ENCODE data around the gene WDR7.

Gene WDR7

DNA sequence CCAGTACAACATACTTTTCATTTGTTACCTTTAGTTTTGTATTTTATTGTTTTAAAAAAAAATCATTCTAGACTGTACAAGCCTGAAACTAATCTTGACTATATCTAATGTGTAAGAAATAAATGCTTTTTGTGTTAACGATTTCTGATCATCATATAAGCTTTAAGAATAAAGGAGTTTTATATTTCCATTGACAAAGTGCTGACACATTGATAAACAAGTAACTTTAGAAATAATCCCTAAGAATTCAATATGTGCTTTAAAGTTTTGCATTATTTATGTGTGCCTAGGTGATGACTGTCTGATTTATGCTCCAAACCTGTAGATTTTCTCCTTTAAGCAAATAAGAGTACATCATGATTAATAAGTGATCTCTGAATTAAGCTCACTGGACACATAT lies 248.5 kb downstream of the WDR7 start:
- DNase-seq = no peak

DNA sequence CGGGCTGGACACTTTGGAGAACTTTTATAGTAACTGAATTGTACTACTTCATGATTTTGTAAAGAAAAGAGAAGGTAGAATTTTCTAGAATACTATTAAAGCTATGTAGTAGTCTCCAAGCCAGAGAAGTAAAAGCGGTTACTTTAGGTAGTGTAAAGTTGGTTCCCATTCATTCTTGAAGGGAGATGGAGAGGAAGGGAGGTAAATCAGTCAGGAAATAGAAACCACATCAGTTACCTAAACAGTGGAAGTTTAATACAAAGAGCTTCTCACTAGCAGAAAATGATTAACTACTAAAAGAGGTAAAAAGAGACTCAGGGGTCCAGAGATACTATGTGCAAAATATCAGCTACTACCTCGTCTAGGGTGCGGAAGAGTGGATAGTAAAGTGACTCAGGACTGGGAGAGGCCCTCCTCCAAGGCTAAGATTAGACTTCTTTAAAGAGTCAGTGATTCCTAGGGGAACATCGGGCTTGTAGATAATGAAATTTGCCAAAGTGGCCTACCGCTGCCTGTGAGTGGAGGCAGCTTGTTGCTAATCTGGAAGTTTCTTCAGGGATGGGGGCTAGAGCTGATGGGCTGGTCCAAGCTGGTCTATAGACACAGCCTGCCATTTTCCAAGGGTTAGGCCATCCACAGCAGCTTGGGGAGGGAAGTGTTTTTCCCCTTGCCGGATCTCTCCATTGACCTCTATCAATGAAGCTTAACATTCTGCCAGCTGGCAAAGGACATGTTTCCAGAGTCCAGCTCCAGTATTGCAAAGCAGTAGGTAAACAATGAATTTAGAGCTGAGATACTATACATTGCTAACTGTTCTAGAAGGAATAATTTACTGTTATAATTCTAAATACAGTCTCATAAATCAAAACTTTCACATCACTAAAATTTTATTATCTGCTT lies 249.3 kb downstream of the WDR7 start:
- DNase-seq = no peak

DNA sequence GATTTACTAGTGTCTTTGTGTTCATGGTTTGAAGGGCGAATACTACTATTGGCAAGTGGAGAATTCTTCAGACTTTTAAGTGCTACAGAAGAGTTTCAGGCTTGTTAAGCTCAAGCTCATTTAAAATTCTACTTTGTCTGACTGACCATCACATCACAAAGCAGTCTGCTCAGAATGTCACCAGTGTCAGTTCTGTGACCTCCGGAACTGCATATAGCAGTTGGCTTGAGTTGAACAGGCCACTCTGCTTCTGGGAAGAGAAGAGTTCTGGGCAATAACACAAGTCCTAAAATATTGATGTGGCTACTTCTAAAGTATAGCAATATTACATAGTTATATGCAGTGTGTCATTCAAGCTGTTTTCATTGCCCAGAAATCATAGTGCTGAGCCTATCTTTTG lies 250.8 kb downstream of the WDR7 start:
- no peak for DNase-seq

DNA sequence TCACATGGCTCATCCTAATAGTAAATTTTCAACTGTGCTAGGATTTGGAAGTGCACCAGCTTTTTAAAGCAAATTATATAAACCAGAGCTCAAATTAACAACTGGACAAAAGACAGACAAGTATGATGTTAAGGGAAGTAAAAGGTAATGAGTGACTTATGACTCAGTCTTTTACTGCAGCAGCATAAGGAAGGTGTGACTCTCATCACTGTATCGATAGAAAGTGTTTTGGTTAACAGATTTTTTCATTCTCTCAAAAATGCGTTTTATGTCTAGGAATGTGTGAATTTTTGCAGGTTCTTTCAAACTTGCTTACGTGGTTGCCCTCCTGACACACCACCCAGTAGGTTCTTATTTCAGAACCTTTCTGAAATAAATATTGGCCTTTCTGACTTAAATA lies 251.5 kb downstream of the WDR7 start:
- no peak for DNase-seq

DNA sequence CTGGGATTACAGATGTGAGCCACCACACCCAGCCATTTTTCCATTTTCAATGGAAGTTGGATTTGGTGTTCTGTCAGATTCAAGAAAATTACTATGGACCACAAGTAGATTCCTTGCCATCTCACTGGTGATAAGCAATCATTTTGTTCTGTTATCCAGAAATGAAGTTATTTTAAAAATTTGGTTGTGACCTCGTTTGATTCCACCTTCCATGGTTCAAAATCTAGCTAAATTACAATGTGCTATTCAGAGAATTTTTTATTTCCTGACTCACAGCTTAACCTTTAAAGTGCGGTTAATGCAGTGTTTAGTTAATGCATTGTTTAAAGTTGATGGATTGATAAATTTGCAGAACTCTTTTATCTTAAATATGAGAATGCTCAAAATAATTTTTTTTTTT lies 252.5 kb downstream of the WDR7 start:
- DNase-seq = no peak

DNA sequence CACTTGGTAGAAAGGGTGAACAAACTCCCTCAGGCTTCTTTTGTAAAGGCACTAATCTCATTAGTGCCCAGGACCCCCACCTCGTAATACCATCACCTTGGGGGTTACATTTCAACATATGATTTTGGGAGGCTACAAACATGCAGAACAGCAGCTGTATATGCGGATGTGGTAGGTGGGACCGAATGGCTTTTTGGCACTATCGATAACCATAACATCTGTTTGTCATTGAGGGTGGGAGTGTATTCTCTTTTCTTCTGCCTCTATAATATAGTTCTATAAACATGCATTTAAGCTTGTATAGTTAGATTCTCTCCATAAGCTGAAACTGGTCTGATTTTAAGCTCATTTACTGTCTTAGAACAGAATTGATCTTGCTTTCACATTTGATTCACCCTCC lies 256.6 kb downstream of the WDR7 start:
- no peak for DNase-seq

DNA sequence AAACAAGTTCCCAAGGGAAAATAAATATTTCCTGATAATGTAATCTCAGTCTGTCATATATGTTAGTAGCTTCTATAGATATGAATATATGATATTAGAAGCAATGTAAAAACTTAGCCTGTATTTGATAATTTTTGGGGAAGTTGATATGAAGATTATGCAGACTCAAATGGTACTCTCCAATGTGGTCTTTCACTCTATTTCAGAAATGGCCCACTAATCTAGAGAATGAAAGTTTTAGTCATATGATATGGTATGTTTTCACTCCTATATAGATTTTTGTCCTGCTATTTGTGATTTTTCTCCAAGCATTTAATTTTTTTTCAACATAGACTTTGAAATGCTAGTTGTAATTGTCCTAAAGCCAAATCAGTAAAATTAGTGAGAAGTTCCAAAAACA lies 259.1 kb downstream of the WDR7 start:
- DNase-seq = no peak

DNA sequence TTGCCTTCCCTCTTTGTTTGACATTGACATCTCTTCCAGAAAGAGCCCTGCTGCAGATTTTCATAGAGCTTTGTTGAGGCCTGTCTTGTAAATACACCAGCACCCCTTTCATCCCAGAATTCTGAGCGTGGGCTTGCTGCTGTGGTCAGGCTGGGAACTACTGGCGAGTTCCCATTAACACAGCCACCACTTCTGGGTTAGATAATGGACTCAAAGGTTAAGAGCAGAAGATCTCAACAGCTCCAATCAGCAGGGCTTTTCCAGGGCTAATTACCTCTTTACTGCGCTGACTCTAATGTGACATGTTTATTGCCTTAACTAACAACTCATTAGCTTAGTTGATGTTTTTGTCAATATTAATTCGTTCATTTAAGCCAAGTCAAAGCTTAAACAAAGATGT lies 259.8 kb downstream of the WDR7 start:
- DNase-seq = no peak

DNA sequence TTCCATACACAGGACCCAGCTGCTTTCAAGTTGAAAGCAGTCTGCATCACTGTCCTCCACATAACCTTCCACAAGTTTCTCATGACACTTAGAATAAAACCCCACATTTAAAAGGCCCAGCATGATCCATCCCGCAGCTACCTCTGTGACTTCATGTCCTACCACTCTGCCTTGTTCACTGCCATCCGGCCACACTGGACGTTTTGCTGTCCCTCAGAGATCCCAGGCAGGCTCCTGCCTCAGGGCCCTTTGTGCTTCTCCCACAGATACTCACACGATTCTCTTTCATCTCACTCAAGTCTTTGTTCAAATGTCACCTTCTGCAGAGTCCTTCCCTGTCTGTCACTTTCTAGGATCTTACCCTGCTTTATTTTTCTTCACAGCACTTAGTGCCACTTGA lies 262.8 kb downstream of the WDR7 start:
- DNase-seq = no peak

DNA sequence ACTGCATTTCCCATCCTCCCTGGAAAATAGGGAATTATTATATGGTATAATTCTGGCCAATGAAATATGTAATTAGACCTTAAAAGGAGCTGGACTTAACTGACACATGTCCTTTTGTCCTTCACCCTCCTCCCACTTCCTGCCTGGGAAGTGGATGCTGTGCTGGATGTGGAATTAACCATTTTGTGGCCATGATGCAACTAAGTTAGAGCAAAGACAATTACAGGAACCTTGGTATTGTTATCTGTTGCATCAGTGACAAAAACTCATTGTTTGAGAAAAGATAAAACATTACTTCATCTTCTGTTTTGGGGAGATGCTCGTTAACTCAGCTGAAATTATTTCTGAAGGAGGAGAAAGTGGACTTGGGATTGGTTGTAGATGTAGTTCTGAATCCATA lies 268.0 kb downstream of the WDR7 start:
- no peak for DNase-seq

DNA sequence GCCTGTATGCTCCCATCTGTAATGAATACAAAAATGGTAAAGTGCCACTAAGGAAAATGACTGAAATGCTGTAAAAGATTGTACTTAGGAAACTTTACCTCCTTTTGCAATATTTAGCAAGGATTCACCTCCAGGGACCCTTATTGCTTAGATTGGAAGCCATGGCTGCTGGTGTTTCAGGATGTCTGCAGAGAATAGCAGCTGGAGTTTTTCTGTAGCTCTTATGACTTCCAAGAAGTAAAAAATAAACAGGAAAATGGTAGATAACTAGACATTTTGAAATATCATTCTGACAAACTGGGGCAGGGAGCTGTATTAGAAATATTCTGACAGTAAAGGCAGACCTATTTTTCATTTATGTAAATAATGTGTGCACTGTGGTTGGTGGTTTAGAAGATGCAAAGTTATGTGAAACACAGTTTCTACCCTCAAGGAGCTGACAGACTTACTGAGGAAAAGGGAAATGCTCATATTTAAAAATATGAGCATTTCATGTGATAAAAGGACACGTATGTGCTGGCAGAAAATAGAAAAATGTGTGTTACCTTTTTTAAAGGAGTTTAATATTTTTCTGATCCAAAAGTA lies 270.8 kb downstream of the WDR7 start:
- no peak for DNase-seq

DNA sequence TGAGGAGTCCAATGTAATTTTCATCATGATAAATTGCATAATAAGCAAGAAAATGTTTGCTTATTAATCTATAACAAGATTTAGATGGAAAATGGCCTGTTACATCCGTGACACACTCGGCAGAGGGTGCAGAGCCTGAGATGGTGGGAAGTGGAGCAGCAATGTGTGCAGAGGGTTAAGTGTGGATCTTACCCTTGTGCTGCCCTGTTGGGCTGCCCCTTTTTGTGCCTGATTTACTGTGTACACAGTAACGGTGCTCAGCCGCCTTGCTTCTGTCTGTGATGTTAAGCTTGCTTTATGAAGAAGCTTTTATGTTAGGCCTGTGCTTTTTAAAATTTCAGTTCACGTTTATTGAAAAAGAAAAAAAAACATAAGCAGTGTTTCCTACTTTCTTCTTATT lies 275.6 kb downstream of the WDR7 start:
- DNase-seq = no peak

DNA sequence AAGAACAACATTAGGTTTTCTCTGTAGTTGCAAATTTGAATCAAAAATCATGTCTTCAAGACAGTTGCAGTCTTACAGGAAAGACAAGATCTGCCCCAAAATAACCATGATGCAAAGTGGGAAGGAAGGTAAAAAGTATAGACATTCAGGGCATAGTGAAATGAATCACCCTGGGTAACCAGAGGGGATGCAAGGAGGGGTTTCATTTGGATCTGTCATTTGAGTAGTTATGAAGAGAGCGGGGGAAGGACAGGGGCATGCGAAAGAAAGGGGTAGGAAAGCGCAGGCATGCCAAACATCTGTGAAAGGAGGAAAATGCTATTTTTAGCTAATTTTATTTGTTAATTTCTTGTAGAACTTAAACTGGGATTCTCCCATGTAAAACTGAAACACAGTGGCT lies 276.6 kb downstream of the WDR7 start:
- DNase-seq = no peak

DNA sequence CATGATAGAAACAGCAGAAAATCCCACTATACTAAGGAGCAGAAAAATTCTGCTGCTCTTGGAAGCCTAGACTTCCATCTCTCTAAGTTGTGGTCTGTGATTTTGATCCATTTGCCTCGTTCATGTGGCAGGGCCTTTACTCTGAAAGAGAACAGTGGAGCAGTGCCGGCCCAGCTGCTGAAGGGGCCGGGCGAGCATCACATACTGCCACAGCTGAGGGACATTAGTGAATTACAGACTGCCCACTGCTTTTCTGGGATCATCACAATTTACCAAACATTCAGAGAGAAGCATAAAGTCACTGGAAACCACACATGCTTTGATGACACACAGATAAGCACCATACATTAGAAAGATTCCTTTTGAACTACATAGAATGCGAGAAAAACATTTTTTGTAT lies 278.7 kb downstream of the WDR7 start:
- no peak for DNase-seq

DNA sequence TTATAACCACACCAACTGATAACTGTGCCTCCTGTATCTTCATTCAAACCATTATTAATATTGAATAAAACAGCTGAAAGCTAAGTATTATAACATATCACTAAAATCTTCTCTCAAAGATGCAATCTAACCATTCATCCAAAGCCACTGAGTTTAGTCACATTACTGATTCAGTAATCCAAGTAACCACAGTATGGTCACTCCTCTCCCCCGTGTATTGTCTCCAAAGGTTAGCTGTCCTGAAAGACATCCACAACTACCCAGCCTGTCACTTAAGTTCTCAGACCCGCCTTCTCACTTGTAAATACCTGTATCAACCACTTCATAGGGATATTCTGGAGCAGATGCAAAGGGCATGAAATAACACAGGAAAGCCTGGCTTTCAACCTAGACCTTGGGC lies 282.3 kb downstream of the WDR7 start:
- no peak for DNase-seq

DNA sequence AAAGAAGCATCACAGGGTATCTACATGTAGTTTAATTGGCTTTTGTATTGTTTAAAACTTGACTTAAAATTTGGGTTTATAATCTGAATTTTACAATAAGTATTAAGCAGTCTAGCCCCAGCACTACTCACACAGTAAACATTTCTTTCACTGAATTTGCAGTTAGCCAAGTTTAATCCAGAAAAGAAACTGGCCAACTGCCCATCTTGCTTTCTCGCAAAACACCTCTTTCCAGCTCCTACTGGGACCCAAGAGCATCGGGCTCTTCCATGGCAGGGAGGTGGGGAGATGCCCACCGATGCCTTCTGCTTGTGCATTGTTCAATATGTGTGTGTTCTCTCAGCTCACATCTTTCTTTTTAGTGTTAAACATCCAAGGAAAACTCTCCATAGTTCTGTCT lies 283.0 kb downstream of the WDR7 start:
- no peak for DNase-seq

DNA sequence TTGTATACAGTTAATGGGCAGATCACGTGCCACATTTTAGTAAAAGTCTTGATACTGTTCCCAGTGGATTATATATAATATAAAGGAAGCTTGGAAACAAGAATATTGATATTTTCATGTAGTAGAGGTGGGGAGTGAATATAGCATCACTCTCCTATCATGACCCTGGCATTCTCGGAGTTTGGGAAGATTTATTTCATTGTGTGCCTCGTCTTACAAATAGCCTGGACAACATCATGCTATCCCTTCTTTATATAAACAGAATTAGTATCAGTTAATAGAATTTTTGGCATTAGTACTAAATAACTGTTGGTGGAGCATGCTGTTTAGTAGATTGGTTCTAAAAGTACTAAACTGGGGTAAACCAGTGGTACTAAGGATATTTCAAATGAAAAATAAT lies 283.7 kb downstream of the WDR7 start:
- DNase-seq = no peak

DNA sequence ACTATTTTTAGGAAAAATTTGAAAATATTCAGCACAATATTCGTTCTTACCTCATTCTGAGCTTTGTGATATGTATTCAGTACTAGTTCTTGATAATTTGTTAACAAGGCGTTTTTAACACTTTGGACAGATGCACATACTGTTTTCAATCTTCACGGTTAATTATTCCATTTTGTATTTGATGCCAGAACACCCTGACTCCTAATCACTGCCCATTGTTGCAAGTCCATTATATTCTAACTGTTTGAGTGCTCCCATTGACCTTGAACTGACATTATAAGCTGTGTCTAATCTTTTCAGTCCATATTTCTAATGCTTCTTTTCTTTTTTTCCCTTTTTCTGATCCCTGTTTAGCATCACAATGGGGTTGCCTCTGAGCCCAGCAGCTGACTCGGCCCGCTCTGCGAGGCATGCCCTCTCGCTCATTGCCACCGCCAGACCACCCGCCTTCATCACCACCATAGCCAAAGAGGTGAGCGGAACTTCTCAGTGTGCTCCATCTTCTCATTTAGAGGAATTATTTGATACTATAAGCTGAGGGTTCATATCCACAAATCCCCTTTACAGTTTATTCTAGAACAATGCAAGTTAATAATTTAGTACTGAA lies 284.4 kb downstream of the WDR7 start:
- no peak for DNase-seq

DNA sequence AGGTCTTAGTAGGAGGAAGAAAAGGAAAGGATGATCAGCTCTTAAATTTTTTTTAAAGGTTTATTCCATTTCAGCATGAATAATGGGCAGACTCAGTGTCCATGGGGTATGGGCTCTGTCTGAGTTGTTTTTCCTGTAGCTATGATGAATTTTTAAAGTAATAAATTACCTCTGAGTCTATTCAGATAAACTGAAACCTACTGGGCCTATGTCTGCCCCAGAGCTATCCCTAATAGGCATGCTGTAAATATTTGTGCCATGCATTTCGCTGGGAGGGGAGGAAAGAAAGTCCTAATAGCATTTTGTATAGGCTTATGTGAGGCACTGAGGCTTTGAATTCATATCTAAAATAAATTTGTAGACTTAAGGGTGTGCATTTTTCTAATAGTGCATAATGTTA lies 285.3 kb downstream of the WDR7 start:
- DNase-seq = no peak

DNA sequence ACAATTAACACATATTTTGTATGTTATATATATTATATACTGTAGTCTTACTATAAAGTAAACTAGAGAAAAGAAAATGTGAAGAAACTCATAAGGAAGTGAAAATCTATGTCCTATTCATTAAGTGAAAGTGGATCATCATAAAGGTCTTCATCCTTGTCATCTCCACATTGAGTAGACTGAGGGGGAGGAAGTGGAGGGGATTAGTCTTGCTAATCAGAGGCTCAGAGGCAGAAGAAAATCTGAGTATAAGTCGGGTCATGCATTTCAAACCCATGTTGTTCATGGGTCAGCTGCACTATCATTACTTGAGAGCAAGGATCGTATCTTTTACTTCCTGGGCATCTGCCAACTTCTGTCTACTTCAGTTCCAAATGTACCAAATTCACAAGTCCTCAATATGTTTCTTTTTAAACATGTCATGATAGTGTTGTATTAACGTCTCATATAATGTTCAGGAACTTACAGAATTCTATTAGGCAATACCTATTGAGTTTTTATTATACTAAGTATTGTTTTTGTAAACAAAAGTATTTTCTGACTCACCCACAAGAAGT lies 286.8 kb downstream of the WDR7 start:
- no peak for DNase-seq

DNA sequence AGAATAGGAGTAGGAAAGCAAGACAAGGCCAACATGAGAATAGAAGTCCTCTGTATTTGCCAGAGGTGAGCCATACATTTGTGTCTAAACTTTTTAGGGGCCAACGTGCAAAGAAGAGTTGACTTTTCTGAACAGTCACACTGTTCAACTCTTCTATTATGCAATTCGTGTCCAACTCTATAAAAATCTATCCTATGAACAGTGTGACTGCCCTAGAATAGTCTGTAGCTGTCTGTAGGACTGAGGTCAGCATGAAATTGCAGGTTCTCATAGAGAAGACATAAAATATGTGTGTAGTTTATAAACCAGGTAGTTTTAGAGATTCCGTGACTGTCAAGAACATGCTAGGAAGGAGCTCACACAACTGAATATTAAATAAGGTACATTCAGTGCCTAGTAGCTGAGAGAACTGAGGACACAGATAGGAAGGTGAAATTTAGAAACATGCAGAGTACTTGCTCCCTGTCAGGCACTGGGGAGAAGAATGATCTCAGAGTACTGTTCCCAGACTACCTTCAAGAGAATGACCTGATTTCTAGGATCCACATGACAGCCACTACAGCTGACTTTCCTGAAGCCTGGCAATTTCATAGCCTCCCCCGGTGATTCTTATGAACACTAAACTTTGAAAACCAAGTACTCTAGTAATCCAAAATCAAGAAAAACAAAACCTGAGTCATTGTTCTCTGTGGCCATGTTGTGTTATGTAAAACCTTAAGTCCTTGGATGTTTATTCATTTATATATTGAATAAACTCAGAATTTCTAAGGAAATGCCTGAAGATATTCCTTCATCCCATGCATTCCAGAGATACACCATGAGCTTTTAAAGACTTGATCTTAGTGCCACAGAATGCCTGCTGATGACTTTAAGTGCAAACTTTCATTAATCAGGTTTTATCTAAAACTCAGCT lies 294.3 kb downstream of the WDR7 start:
- no peak for DNase-seq

DNA sequence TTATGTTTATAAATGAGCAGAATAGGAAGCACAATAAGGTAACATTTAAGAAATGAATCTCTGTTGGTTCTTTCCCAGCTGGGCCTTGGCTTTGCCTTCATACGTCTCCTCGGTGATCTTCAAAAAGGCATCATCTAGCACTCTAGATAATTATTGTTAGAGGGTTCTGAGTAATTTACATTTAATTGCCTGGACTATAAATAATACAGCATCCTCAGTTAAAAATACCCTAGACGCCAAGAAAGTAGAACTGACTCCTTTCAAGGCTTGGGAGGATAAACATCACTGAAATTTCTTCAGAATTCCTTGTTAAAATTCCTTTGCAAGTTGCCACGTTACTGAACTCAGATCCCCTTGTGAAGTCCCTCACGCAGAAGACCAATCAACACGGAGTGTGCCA lies 296.1 kb downstream of the WDR7 start:
- DNase-seq = no peak

DNA sequence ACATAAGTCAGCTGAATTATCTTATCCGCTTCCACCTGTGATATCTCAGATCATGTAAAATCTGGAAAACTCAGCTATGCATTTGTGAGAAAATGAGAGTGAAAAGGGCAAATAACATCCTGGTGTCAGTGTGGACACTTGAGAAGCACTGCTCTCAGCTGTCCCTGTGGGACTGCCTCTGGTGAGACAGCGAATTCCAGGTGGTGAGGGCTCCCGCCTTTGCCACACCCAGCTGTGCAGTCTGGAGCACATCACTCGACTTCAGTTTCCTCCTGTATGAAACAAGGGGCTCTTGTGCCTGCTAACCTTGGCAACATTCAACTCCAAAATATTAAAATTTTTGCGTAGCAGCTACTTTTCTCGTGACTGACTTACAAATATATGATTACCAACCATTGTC lies 300.9 kb downstream of the WDR7 start:
- no peak for DNase-seq

Data from activated naive CD4-positive, alpha-beta T cell (primary cell).